ENCODE measurements around the gene DLG2. TPM values are rescaled to one million over a fixed set of nuclear protein-coding genes. Genes with fewer than 3 reads are reported as not detected.

Gene DLG2
- total RNA-seq, 1 experiment from 2014 or later = not detected

DNA sequence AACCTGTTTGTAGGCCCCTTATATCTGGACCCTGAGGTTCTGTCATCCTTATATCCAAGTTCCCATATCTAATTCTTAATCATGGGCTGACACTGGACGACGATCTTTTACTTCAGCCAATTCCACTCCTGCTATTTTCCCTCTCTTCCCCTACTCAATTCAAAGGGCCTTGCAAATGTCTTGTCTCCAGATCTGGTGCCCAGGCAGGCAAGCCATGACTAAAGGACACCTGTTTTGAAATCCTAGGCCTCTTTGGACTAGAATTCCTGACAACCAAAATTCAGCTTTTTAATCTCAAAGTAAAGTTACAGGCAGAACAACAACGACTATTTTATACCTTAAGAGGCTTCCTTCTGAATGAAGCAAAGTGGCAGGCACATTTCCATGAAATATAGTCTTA is 963.4 kb downstream of the DLG2 start:
- no peak for DNase-seq (ENCODE audit: low read depth)

DNA sequence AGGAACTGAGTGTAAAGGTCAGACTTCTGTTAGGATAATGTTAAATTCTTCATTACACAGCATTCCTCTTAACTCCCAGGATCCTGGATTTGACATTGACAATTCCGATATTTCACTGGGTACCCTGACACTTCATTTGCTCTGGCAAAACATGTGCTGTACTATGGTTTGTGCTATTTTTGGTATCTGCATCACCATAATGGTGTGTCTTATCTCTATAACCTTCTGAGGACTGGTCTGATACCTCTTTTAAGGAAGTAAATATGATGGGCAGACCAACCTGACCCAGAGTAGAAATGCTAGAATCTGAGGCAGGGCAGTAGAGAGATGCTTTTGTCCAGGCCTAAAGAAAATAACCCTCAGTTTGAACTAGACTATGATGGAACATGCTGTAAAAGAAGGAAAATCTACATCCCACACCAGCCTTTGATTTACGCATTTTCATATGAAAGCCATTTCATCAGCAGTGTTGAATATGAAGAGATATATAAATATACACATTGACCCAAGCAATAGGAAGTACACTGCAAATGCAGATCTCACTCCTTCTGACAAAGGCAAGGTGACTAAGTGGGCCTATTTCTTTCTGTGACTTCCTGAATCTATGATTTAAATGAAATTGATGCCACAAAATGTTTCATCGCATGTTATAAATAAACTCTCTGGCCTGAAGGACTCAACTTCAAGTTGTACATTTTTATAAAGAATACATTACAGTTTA is 966.7 kb downstream of the DLG2 start:
- DNase-seq (ENCODE audit: low read depth) = no peak

DNA sequence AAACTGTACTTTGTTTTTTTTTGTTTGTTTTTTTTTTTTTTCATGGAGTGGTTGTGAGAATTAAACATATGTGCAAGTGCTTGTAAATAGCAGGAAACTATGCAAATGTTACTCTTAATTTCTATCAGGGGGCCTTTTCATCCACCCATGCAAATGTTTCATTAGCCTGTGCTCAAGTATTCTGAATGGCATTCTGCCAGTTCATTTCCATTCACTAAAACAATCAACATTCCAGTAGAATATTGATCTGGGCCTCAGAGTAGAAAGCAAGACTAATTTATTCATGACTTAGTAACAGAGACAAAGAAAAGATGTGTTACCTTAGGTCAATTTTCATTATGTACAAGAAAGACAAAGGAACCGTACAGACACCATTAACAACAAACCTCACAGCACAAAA is 971.4 kb downstream of the DLG2 start:
- DNase-seq (ENCODE audit: low read depth) = no peak

DNA sequence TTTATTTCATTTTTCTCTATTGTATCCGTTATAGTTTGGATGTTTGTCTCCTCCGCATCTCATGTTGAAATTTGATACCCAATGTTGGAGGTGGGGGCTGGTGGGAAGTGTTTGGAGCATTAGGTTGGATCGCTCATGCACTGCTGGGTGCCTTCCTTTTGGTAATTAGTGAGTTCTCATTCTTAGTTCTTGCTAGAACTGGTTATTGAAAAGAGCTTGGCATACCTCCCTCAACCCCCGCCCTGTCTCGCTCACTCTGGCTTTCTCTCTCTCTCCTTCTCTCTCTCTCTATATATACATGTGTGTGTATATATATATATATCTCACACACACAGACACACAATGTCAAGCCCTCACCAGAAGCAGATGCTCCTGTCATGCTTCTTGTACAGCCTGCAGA is 978.7 kb downstream of the DLG2 start:
- DNase-seq (ENCODE audit: low read depth) = no peak

DNA sequence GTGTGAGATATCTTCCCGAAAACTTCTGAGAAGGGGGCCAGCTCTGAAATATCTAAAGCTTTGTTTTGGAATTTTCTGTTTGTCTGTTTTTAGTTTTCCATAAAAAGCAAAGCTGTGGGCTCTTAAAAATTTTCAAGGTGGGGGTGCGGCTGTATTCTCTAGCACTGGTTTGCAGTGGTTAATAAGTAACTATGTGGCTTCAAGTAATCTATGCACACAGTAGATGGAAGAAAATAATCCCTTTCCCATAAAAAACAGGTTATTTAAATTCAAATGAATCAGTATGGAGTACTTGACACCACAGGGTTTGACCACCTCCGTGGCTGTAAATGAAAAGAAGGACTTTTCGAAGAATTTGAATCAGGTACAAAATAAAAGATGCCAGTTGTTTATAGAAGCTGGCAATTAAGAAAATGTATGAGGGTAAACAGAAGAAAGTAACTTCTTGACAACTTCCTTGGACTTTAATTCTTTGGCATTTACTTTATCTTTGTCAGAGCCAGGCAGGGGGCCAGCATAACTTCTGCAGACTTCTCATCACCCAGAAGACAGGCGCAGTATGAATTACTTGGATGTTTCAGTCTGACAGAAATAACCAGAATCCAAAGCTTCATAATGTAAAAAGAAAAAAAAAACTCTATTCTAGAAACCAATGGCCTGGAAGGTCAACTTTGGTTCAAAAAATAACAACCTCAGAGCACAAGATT is 981.0 kb downstream of the DLG2 start:
- DNase-seq (ENCODE audit: low read depth) = no peak

DNA sequence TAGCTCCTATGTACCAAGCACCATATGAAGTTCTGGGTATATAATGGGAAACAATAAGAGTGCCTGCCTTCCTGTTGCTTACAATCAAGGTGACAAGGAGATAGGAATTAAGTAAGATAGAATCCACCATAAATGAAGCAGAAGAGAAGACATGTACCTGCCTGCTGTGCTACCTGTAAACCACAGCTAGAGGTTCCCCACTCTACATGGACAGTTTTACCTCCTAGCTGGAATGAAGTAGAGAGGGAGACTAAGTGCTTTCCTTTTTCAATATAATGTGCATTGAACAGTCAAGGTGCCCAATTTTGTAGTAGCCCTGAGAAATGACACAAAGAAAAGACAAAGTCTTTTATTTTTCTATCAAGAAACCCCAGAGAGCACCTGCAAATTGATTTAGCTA is 984.6 kb downstream of the DLG2 start:
- no peak for DNase-seq (ENCODE audit: low read depth)

DNA sequence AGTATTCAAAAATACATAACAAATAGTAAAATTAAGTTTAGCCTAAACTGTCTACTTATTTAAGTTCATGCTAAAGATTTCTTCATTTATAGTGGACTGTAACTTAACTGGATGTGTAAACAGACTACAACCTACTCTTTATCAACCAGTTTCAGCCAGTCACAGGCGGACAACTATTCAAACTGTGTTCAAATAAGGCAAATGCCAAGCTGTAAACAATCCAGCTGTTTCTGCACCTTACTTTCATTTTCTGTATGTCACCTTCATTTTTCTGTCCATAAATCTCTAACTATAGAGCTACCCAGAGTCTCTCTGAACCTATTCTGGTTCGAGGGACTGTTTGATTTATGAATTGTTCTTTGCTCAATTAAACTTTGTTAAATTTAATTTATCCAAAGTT is 992.8 kb downstream of the DLG2 start:
- no peak for DNase-seq (ENCODE audit: low read depth)

DNA sequence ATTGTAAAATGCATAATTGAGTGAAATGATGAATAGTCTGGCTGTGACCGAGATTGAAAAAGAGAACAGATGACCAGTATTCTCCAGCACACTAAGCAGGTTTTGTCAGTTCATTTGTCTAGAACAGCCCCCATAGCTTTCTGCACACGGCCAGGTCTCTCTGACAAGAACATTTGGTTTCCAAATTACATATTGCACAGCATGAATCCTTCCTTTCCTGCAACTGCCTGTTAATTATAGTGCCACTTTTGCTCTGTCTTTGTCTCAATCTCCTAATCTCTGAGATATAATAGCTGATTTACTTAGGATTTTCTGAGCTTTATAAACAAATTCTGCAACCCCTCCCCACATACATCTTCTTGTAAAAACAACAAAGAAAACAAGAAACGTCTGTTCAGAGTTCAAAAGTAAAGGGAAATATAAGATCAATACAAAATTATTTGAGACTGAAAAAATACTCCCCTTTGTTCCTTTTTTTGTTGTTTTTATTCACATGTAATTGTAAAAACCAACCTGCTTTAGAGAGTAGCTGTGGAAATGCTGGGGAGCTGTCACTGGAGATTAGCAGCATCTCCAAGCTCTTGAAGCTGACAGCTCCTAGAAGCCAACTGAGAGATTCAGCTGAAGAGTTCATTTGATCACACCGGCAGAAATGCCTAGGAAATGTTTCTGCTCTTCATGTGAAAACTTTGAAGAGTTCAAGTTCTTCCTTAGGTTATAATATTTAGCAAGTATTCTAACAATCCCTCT is 998.1 kb downstream of the DLG2 start:
- DNase-seq (ENCODE audit: low read depth) = no peak

DNA sequence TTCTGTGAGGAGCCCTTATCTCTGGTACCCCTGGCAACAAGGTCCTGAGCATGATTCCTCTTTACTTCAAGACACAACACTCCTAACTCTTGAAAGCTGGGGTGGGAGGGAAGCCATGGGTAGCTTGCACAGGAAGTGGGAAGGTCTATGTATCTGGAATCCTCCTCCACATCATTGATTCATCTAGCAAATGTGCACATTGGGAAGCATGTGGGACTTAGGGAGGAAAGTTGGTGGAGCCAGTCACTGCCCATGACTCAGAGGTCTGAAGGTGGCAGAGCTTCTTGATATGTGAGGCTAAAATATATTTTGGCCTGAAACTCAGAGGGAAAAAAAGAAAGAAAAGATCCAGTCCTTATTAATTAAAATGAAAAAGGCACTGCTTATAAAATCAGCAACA is 1000.9 kb downstream of the DLG2 start:
- no peak for DNase-seq (ENCODE audit: low read depth)

DNA sequence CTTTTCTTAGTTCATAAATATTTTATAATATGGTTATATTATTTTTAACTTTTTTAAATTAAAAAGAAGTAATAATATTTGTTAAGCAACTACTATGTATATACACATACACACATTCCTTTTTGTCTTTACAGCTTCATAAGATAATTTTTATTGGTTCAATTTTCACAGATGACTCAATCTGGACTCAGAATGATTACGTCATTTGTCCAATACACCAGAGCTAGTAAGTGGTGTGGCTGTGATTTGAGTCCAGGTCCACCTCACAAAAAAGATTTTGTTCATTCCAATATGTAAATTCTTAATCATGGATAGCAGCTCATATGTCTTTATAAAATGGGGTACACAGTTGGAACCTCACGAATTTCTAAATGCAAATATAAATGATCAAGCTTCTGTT is 1014.5 kb downstream of the DLG2 start:
- DNase-seq (ENCODE audit: low read depth) = no peak

DNA sequence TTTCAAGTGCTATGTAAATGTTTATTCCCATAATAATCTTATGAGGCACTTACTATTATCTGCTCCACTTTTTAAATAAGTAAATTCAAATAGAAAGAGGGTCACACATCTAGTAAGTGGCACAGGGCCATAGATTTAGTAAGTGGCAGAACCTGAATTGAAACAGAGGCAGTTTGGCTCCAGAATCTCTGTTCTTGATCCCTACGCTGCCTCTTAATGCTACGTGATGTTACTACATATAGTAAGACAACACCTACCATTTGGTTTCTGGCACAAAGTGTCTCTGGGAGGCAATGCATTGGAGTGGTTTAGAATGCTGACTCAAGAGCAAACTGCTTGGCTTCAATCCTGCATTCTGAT is 1018.3 kb downstream of the DLG2 start:
- no peak for DNase-seq (ENCODE audit: low read depth)

DNA sequence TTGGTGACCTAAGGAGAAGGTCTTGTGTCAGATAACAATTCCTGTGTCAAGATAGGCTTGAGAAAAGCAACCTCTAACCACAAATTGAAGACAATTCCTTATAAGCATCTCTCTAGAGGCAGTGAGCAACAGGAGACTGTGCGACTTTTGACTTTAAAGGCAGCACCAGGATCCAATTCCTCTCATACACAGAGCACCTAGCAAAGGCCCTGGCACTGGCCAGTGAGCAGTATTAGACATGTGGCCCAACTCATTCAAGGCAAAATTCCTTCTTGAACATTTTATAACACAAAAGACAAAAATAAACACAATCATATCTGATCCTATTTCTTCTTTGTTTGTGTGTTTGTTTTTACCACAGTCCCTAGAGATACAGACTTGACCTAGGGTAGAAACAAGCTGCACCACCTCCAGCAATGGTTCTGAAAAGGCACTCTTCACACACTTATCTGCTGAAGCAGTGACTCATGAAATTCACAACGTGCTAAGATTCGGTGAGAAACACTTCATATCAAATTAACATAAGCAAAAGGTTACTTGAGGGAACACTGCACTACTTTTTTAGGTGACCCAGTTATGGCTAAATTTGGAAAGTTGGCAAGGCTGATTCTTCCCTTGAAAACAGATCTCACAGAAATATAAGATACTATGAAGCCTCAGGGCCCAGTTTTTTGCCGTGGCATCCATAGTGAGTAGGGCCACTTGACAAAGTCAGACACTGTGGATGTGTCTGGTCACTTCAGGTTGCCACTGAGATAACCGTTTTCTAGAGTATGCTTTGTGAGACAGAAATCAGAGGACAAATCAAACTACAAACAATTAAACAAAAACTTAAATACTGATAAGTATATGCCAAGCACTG is 1018.9 kb downstream of the DLG2 start:
- no peak for DNase-seq (ENCODE audit: low read depth)

DNA sequence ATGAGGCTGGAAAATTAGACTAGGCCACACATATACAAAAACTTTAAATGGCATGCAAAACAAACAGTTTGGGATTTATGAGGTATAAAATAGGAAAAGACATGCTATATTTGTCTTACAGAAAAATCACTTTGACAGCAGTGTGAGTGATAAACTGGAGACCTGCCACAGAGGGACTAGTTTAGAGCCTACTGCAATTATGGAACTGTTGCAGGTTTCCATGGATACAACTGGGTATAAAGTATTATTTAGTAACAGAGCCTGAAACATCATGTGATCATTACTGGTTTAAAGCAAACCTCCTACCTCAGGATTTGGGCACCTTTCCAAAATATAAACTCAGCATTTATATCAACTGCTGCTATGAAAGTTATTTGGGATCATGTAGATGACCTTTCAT is 1032.5 kb downstream of the DLG2 start:
- DNase-seq (ENCODE audit: low read depth) = no peak

DNA sequence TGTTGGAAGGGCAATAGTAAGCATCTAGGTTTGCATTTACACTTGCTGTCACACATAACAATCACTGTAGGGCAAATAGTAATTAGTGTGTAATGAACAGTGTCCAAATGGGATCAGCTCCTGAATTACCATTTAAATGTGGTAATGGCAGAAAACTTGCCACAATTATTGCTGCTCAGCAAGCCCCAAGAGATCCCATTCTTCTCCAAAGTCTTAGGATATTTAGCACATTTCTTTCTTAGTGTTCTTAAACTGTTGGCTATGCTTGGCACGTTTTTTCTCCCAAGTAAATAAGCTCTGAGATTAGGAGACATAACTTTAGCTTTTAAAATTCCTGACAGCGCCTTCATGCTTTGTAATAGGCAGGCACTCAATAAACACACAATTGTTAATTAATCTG is 1037.0 kb downstream of the DLG2 start:
- no peak for DNase-seq (ENCODE audit: low read depth)

DNA sequence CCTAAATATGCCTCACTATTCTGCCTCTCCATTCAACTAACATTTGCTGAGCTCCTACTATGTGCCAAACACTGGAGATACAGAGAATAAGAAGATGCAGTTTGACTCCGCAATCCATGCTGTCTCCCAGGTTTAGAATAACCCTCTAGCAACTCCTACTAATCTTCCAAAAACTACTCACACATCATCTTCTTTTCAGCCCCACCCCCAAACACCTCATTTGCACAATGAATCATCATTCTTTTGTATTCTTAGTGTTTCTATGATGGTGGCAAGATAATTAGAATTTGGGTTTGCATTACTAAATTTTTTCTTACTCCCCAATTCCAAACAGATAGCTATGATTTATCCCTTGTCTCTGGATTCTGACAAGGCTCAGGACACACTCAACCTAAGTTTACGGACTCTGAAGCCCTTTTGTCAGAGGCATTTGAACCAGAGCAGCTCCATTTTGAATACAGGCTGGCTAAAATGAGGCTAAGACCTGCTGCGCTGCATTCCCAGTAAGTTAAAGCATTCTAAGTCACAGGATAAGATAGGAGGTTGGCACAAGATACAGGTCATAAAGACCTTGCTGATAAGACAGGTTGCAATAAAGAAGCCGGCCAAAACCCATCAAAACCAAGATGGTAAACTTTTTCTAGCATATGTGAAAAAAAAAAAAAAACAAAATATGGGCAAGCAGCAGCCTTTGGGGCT is 1038.9 kb downstream of the DLG2 start:
- no peak for DNase-seq (ENCODE audit: low read depth)

DNA sequence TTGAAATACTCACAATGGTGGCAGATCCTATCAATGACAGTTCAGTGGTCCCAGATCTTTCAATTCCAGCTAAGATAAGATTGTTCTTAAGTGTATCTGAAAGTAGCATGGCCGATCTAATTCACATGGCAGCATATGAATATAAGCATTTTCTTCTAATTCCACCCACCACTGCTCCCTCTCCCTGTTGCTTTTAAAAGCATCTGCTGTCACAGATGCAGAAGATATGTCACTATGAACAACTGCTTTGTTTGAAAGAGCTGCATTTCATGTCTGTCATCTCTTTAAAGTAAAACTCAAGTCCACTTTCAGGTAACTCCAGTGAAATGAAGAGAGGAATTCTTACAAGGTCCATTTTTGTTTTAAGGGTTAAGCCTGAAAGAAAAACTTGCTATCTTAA is 1044.0 kb downstream of the DLG2 start:
- no peak for DNase-seq (ENCODE audit: low read depth)

DNA sequence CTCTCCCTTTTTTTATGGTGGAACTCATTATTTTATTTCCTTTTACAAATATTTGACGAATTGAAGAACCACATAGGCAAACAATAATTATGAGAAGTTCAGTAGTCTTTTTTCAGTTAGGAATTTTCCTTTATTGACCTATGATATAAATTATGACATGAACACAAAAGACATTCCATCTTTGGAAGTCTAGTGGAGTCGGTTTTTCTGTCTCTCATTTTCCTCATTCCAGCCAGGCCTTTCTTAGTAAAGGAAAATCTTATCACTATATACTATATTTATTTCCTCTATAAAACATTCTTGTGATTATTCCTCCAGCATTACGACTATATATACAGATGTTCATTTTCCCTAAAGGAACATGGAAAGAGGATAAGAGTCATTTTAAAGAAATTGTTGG is 1046.1 kb downstream of the DLG2 start:
- no peak for DNase-seq (ENCODE audit: low read depth)

DNA sequence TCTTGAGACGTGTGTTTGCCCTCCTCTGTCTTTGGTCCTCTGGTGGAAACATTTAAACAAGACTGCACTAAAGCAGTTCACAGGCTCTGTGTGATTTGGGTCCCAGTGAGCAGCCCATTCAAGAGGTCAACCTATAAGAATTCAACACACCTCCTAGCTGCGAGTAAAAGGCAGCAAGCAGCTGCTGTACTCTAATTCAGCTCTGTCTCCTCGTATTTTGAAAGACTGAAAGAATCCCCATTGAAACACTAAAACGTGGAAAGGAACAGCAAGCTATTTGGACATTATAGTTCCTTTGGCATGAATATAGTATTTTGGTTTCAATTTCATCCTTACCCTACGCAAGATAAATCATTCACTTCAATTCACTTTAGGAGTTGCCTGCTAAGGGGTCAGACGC is 1046.7 kb downstream of the DLG2 start:
- DNase-seq (ENCODE audit: low read depth) = no peak

DNA sequence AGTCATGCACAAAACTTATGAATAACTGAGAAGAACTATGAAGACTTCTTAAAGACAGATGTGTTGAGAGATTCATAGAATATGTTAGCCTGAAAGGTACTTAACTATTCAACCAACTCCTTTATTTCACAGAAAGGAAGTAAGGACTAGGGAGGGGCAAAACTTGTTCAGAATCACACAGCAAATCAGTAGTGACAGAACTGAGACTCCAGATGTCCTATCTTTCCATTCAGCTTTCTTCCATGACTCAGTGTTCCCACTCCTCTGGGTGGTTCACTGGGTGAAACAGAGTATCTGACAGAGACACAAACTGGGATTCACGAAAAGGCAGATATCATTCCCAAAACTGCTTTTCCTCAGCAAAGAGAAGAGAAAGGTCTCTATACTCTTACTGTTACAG is 1053.3 kb downstream of the DLG2 start:
- no peak for DNase-seq (ENCODE audit: low read depth)

DNA sequence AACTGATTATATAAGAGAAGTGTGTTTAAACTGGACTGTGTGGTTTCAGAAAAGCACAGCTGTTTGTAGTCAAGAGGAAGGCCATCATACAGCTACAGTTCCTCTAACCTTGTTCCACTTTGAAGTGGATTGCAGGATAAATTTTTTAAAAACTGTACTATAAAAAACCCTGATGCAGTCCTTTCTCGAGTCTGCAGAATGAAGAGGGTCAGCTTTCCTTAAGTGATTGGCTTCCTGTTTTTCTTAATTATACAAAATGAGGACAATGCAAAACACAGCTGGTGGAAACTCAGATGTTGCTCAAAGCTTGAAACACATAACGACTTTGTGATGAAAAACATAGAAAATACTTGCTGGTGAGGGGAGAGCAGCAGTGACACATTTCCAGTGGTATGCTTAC is 1060.5 kb downstream of the DLG2 start:
- DNase-seq (ENCODE audit: low read depth) = no peak

DNA sequence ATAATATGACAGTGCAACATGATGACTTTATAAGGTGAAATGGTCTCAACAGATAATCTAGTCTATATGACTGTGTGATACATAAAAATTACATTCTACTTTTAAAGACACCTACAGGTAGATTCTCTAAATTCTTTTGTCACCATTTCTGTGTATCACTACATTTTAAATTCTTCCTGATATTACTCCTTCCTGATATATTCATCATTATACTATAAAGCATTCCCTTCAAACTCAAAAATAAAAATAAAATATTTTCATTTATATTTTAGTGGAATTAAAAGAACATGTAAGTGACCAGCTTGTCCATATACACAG is 1062.3 kb downstream of the DLG2 start:
- no peak for DNase-seq (ENCODE audit: low read depth)

All from M059J (cell line).